ENCODE data around the gene SLC7A4.

DNA sequence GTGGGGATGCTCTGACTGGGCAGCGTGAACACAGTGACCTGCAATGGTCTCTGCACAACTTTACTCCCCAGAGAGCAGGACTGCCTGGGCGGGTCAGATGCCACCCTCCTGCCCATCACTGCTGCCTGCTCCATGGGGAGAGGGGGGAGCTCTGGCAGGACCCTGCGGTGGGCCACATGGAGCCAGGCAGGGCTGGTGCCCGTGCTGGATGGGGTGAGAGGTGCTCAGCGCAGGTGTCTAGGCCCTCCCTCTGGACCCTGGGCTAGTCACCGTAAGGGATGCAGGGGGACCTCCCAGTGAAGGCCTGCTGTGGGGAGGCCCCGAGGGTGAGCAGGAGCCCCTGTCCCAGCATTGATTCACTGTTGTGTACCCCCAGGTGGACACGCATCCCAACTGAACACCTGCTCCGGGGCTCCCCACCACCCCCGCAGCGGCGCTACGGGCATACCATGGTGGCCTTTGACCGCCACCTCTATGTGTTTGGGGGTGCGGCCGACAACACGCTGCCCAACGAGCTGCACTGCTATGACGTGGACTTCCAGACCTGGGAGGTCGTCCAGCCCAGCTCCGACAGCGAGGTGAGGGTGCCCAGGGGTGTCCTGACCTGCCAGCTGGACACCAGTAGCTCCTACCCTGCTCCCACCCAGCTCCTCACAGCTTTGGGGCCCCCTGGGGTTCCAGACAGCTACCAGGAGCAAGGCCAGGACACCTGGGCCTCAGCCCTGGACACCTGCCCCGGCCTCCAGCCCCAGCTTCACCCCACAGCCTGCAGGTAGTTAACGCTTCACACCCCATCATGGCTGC lies 40.9 kb downstream of the SLC7A4 start:
- no peak for TF ChIP-seq EZH2 (IDR thresholded peaks at IDR 0.05; ENCODE audit: borderline replicate concordance, low read depth, low read length, poor library complexity, severe bottlenecking)
- TF ChIP-seq, protein P1, sequence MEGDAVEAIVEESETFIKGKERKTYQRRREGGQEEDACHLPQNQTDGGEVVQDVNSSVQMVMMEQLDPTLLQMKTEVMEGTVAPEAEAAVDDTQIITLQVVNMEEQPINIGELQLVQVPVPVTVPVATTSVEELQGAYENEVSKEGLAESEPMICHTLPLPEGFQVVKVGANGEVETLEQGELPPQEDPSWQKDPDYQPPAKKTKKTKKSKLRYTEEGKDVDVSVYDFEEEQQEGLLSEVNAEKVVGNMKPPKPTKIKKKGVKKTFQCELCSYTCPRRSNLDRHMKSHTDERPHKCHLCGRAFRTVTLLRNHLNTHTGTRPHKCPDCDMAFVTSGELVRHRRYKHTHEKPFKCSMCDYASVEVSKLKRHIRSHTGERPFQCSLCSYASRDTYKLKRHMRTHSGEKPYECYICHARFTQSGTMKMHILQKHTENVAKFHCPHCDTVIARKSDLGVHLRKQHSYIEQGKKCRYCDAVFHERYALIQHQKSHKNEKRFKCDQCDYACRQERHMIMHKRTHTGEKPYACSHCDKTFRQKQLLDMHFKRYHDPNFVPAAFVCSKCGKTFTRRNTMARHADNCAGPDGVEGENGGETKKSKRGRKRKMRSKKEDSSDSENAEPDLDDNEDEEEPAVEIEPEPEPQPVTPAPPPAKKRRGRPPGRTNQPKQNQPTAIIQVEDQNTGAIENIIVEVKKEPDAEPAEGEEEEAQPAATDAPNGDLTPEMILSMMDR (conservative IDR thresholded peaks at IDR 0.05; ENCODE audit: low read depth, low read length), result no peak

Data from A673 (cell line).